ENCODE results near the gene ELF5.

The ELF5 gene

GRCh38 chr11:34454308-34455032 lies 59.1 kb downstream of the ELF5 start:
- DNase-seq (ENCODE audit: low read depth in 2 of 2) = no peak

- no peak for DNase-seq (ENCODE audit: low read depth in 2 of 2)
These were observed 62.5 kb downstream of the ELF5 start for GRCh38 chr11:34451053-34451452.

GRCh38 chr11:34449013-34449412 lies 64.6 kb downstream of the ELF5 start:
- DNase-seq (ENCODE audit: low read depth in 2 of 2) = no peak

- no peak for DNase-seq (ENCODE audit: low read depth in 2 of 2)
These were observed 65.2 kb downstream of the ELF5 start for GRCh38 chr11:34448223-34448994.

GRCh38 chr11:34447044-34447443 lies 66.5 kb downstream of the ELF5 start:
- DNase-seq (ENCODE audit: low read depth in 2 of 2) = no peak

- DNase-seq (ENCODE audit: low read depth in 2 of 2) = no peak
These were observed 67.2 kb downstream of the ELF5 start for GRCh38 chr11:34446386-34446785.

GRCh38 chr11:34445956-34446355 lies 67.6 kb downstream of the ELF5 start:
- DNase-seq (ENCODE audit: low read depth in 2 of 2) = no peak

- DNase-seq (ENCODE audit: low read depth in 2 of 2) = no peak
These were observed 69.2 kb downstream of the ELF5 start for GRCh38 chr11:34444428-34444827.

GRCh38 chr11:34443136-34443535 lies 70.5 kb downstream of the ELF5 start:
- no peak for DNase-seq (ENCODE audit: low read depth in 2 of 2)

- no peak for DNase-seq (ENCODE audit: low read depth in 2 of 2)
These were observed 71.8 kb downstream of the ELF5 start for GRCh38 chr11:34441814-34442213.

- DNase-seq (ENCODE audit: low read depth in 2 of 2) = no peak
These were observed 73.9 kb downstream of the ELF5 start for GRCh38 chr11:34439610-34440198.

- DNase-seq (ENCODE audit: low read depth in 2 of 2) = peak; percentile 95 to 96
These were observed 74.8 kb downstream of the ELF5 start, which contains the start of gene CAT for GRCh38 chr11:34438529-34439507. Gene CAT (plus strand): TSS chr11:34438934. CDS start chr11:34439014, 80 bp downstream.

- no peak for DNase-seq (ENCODE audit: low read depth in 2 of 2)
These were observed 76.1 kb downstream of the ELF5 start for GRCh38 chr11:34437224-34438125.

GRCh38 chr11:34433899-34434298 lies 79.7 kb downstream of the ELF5 start:
- DNase-seq (ENCODE audit: low read depth in 2 of 2) = no peak

GRCh38 chr11:34432822-34433221 lies 80.8 kb downstream of the ELF5 start:
- DNase-seq (ENCODE audit: low read depth in 2 of 2) = no peak

- no peak for DNase-seq (ENCODE audit: low read depth in 2 of 2)
These were observed 81.6 kb downstream of the ELF5 start for GRCh38 chr11:34431979-34432378.
